ENCODE measurements around the gene ST3GAL5. TPM values are rescaled to one million over a fixed set of nuclear protein-coding genes. Genes with fewer than 3 reads are reported as not detected.

The ST3GAL5 gene
- total RNA-seq, 4 donors from 2014 or later = 10.8 to 23.9 (median 16.5) TPM

DNA sequence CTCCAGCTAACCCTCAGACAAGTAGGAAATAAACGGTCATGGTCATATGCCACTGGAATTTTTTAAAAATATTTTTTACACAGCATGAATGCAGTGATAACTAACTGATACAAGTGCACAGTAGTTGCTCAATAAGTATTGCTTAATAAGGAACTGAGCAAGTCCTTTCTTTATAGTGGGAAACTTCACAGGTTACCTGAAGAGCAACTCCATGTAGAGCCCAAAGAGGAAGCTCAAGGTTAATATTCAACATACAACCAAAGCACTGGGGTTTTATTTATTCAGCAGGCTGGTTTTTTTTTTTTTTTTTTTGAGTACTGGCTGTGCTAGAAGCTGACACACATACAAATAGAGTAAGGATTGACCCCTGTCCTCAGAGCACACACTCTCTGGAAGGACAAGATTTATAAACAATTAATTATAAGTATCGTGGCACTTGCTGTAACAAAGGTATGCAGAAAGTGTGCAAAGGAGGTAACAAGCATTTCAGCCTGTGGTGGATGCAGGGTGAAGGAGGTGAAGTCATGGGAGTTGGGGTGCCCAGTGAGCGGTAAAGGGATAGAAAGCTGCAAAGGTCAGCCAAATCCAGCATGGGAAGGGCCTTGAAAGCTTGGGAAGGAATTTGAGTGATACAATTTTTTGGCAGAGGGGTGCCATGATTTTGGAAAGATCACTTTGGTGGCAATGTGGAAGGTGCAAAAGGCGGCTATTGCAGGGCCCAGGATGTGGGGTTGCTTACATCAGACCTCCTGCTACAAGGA is 82.3 kb downstream of the ST3GAL5 start:
- Histone ChIP-seq H3K9me3 (no peaks in the 10 kb centered on the region), H3K27ac (no peak overlapping the region), H3K36me3 (no peaks in the 10 kb centered on the region), H3K27me3 (no peaks in the 10 kb centered on the region), H3K4me3 (no peak overlapping the region), H3K4me1 (peaks cover 0 to 5% (median 0%) of the 10 kb centered on the region in 4 donors)
- TF ChIP-seq, protein P1, sequence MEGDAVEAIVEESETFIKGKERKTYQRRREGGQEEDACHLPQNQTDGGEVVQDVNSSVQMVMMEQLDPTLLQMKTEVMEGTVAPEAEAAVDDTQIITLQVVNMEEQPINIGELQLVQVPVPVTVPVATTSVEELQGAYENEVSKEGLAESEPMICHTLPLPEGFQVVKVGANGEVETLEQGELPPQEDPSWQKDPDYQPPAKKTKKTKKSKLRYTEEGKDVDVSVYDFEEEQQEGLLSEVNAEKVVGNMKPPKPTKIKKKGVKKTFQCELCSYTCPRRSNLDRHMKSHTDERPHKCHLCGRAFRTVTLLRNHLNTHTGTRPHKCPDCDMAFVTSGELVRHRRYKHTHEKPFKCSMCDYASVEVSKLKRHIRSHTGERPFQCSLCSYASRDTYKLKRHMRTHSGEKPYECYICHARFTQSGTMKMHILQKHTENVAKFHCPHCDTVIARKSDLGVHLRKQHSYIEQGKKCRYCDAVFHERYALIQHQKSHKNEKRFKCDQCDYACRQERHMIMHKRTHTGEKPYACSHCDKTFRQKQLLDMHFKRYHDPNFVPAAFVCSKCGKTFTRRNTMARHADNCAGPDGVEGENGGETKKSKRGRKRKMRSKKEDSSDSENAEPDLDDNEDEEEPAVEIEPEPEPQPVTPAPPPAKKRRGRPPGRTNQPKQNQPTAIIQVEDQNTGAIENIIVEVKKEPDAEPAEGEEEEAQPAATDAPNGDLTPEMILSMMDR (IDR thresholded peaks at IDR 0.05) = no peak
- no peak for TF ChIP-seq POLR2A (IDR thresholded peaks at IDR 0.05)
- no peak for DNase-seq

DNA sequence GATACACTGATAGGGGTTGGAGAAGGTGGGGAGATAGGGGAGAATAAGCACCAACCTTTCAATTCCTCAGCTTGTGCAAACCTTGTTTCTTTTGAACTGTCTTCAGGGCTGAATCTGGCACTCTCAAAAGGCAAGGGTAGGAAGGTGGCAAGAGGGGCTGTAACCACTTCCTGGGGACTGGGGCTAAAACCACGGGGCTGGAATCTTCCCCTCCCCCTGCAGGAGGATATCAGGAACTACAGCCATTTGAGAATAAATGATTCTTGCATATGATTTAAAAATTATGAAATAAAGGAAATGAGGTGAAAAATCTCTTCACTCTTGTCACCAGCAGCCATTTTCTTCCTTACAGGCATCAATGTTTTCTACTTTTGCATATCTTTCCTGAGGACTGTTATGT is 84.2 kb downstream of the ST3GAL5 start:
- Histone ChIP-seq H3K27me3 (no peaks in the 10 kb centered on the region), H3K9me3 (no peaks in the 10 kb centered on the region), H3K27ac (no peak overlapping the region), H3K4me3 (no peak overlapping the region), H3K36me3 (no peaks in the 10 kb centered on the region), H3K4me1 (no peaks in the 10 kb centered on the region)
- TF ChIP-seq POLR2A (IDR thresholded peaks at IDR 0.05) = no peak
- TF ChIP-seq, protein P1 (IDR thresholded peaks at IDR 0.05) = peak in 5 of 6 experiments; percentile 15 to 43 (median 39)
- DNase-seq = no peak

DNA sequence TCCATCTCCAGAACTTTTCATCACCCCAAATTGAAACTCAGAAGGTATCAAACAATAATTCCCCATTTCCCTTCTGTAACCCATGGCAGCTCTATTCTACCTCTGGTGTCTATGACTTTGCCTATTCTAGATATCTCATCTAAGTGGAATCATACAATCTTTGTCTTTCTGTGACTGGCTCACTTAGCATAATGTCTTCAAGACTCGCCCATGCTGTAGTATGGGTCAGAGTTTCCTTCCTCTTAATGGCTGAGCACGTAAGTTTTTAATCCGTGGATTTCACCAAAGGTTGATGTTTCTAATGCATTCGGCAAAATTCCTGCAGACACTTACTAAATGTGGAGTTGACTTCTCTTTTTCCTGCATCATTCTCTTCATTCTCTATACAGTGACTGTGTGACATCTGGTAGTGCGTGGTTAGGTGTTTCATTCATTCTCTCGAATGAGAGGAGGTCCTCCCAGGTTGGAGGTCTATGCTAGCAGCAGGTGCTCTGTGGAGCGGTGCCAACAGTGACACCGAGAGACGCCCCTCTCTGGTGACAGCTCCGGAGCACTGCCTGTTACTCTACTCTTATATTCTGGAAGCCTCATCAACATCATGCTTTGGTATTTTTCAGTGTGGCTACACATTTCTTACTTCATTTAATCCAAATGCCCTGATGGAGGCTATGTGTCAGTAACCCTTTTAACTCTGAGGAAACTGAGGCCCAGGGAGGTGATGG is 84.9 kb downstream of the ST3GAL5 start:
- no peak for TF ChIP-seq POLR2A (IDR thresholded peaks at IDR 0.05)
- TF ChIP-seq, protein P1 (IDR thresholded peaks at IDR 0.05) = no peak
- no peak overlapping the region for H3K4me3 ChIP-seq
- H3K36me3 ChIP-seq = no peaks in the 10 kb centered on the region
- H3K27ac ChIP-seq = no peak overlapping the region
- H3K27me3 ChIP-seq = no peaks in the 10 kb centered on the region
- H3K9me3 ChIP-seq = no peaks in the 10 kb centered on the region
- no peaks in the 10 kb centered on the region for H3K4me1 ChIP-seq
- no peak for DNase-seq

DNA sequence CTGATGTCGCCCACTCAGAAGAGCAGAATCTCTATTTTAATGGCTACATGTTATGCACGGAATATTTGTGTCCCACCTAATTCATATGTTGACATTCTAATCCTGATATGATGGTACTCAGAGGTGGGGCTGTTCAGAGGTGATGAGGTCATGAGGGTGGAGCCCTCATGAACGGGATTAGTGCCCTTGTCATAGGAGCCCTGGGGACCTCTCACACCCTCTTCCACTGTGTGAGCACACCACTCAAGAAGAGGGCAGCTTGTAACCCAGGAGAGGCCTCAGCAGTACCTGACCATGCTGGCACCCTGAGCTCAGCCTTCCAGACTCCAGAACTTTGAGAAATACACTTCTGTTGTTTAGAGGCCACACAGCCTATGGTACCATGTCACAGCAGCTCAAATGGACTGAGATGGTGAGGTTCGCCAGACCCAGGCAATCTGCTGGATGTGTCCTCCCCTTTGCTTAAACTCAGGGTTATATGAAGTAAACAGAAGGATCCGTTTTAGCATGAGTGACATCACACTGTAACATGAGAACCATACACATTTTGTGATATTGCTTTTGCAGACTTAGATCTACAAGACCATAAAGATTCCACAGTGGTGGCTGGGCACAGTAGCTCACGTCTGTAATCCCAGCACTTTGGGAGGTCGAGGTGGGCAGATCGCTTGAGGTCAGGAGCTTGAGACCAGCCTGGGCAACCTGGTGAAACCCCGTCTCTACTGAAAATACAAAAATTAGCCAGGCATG is 86.3 kb downstream of the ST3GAL5 start:
- no peaks in the 10 kb centered on the region for H3K4me1 ChIP-seq
- H3K9me3 ChIP-seq = no peaks in the 10 kb centered on the region
- no peak overlapping the region for H3K27ac ChIP-seq
- TF ChIP-seq, protein P1 (IDR thresholded peaks at IDR 0.05) = no peak
- no peak for TF ChIP-seq POLR2A (IDR thresholded peaks at IDR 0.05)
- no peaks in the 10 kb centered on the region for H3K27me3 ChIP-seq
- H3K4me3 ChIP-seq = no peak overlapping the region
- no peak for DNase-seq
- no peaks in the 10 kb centered on the region for H3K36me3 ChIP-seq

DNA sequence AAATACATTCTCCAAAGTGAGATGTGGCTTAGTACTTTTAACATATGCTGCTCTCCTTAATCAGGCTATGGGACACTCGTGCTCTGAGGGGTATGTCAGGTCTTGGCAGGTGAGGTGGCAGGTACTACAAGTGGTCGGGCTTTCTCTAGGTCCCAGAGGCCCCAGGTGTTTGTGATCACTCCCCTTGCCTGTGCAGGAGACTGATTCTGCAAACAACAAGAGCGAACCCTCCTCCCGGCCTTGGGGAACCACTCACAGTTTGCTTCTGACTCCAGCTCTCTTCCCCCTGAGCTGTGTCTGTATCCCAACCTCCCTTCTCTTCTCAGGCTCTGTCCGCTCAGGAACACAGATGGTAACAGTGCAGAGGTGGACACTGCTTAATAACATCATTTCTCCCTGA is 86.9 kb downstream of the ST3GAL5 start:
- no peak overlapping the region for H3K27ac ChIP-seq
- no peaks in the 10 kb centered on the region for H3K9me3 ChIP-seq
- no peak for DNase-seq
- H3K27me3 ChIP-seq = no peaks in the 10 kb centered on the region
- H3K36me3 ChIP-seq = no peaks in the 10 kb centered on the region
- no peak for TF ChIP-seq POLR2A (IDR thresholded peaks at IDR 0.05)
- TF ChIP-seq, protein P1 (IDR thresholded peaks at IDR 0.05) = no peak
- H3K4me3 ChIP-seq = no peak overlapping the region
- H3K4me1 ChIP-seq = no peaks in the 10 kb centered on the region
